RWPE2 (cell line): Measurements from ENCODE around the gene KRT13.

Source experiments
- ATAC-seq: fragments of 200-7000 bp; cut with Tn5 transposase; 3 replicates; pipeline ENCODE4 v1.9.1; 2021; ENCODE audit warnings: low read depth
- DNase-seq: peaks from one replicate; pipeline ENCODE4 v3.0.0-alpha.2; 2020; ENCODE audit warnings: low spot score
- H3K27ac ChIP-seq: fragments of 450-650 bp; 2 replicates; pipeline ENCODE4 v1.5.1; 2017; ENCODE audit warnings: mild to moderate bottlenecking; ENCODE audit not compliant: poor library complexity, severe bottlenecking
- H3K27me3 ChIP-seq: fragments of 250-450 bp; sonication (Bioruptor Pico); 2 replicates; pipeline ENCODE4 v1.5.1; 2021; ENCODE audit warnings: mild to moderate bottlenecking, moderate library complexity; ENCODE audit not compliant: insufficient read depth, poor library complexity, severe bottlenecking
- H3K36me3 ChIP-seq: fragments of 250-450 bp; sonication (Bioruptor Pico); 2 replicates; pipeline ENCODE4 v1.5.1; 2020; ENCODE audit warnings: low read depth, mild to moderate bottlenecking, moderate library complexity
- H3K4me1 ChIP-seq: fragments of 250-450 bp; sonication (Bioruptor Pico); 2 replicates; pipeline ENCODE4 v1.5.1; 2021; ENCODE audit warnings: mild to moderate bottlenecking, moderate library complexity; ENCODE audit not compliant: insufficient read depth, poor library complexity, severe bottlenecking
- H3K4me3 ChIP-seq: fragments of 250-450 bp; sonication (Bioruptor Pico); 2 replicates; pipeline ENCODE4 v1.5.1; 2021; ENCODE audit warnings: mild to moderate bottlenecking, moderate library complexity; ENCODE audit not compliant: severe bottlenecking
- H3K9me3 ChIP-seq: fragments of 250-450 bp; sonication (Bioruptor Pico); 2 replicates; pipeline ENCODE4 v1.5.1; 2021; ENCODE audit warnings: mild to moderate bottlenecking, moderate library complexity; ENCODE audit not compliant: severe bottlenecking
- TF ChIP-seq, protein P1 (sequence below): fragments of 450-650 bp; IDR thresholded peaks from one replicate; pipeline ENCODE4 v1.5.1; 2017; ENCODE audit warnings: mild to moderate bottlenecking, moderate library complexity; ENCODE audit not compliant: poor library complexity, severe bottlenecking

Gene KRT13

GRCh38 chr17:41516830-41517283 is 11.4 kb upstream of the KRT13 start:
- ATAC-seq (no peak), DNase-seq (no peak)
- H3K4me1 ChIP-seq: peaks cover 44% of the 10 kb centered on the region
- no peaks in the 10 kb centered on the region for H3K9me3 ChIP-seq
- TF ChIP-seq, protein P1, sequence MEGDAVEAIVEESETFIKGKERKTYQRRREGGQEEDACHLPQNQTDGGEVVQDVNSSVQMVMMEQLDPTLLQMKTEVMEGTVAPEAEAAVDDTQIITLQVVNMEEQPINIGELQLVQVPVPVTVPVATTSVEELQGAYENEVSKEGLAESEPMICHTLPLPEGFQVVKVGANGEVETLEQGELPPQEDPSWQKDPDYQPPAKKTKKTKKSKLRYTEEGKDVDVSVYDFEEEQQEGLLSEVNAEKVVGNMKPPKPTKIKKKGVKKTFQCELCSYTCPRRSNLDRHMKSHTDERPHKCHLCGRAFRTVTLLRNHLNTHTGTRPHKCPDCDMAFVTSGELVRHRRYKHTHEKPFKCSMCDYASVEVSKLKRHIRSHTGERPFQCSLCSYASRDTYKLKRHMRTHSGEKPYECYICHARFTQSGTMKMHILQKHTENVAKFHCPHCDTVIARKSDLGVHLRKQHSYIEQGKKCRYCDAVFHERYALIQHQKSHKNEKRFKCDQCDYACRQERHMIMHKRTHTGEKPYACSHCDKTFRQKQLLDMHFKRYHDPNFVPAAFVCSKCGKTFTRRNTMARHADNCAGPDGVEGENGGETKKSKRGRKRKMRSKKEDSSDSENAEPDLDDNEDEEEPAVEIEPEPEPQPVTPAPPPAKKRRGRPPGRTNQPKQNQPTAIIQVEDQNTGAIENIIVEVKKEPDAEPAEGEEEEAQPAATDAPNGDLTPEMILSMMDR: no peak
- no peaks in the 10 kb centered on the region for H3K27me3 ChIP-seq
- no peak overlapping the region for H3K4me3 ChIP-seq
- H3K36me3 ChIP-seq: no peaks in the 10 kb centered on the region
- H3K27ac ChIP-seq: no peak overlapping the region

GRCh38 chr17:41516147-41516829 is 10.9 kb upstream of the KRT13 start:
- Histone ChIP-seq H3K27me3 (no peaks in the 10 kb centered on the region), H3K27ac (no peak overlapping the region), H3K4me3 (no peak overlapping the region), H3K9me3 (no peaks in the 10 kb centered on the region), H3K36me3 (no peaks in the 10 kb centered on the region), H3K4me1 (peaks cover 39% of the 10 kb centered on the region)
- no peak for ATAC-seq
- no peak for DNase-seq
- TF ChIP-seq, protein P1: no peak

GRCh38 chr17:41513168-41513547 is 7.7 kb upstream of the KRT13 start:
- H3K27me3 ChIP-seq: no peaks in the 10 kb centered on the region
- no peak for ATAC-seq
- H3K36me3 ChIP-seq: no peaks in the 10 kb centered on the region
- no peak overlapping the region for H3K4me3 ChIP-seq
- no peaks in the 10 kb centered on the region for H3K9me3 ChIP-seq
- DNase-seq: no peak
- TF ChIP-seq, protein P1: no peak
- peaks cover 8% of the 10 kb centered on the region for H3K4me1 ChIP-seq
- H3K27ac ChIP-seq: no peak overlapping the region

GRCh38 chr17:41512546-41513167 is 7.2 kb upstream of the KRT13 start:
- DNase-seq: no peak

More at GRCh38 chr17:41512546-41513167, 7.2 kb upstream of the KRT13 start:
- TF ChIP-seq, protein P1: no peak
- Histone ChIP-seq H3K4me1 (peaks cover 9% of the 10 kb centered on the region), H3K36me3 (no peaks in the 10 kb centered on the region), H3K4me3 (no peak overlapping the region), H3K27ac (no peak overlapping the region), H3K27me3 (no peaks in the 10 kb centered on the region), H3K9me3 (no peaks in the 10 kb centered on the region)
- ATAC-seq: no peak
